ENCODE results near the gene FBXO42.
A peak's percentile ranks its signal among the peaks of the same experiment; 100 is the strongest.
"Not testable (repeated sequence)": the region's sequence is repeated elsewhere in the genome, so short reads cannot be mapped to it uniquely, and the experiment has no call there.

The FBXO42 gene

GRCh38 chr1:16218014-16218673 is 134.1 kb downstream of the FBXO42 start:
- DNase-seq (ENCODE audit: low read depth): no peak

- DNase-seq (ENCODE audit: low read depth): peak; percentile 80
Observed at GRCh38 chr1:16217061-16217785, 135.1 kb downstream of the FBXO42 start.

- DNase-seq (ENCODE audit: low read depth): no peak
Observed at GRCh38 chr1:16215882-16216753, 136.2 kb downstream of the FBXO42 start.

- DNase-seq (ENCODE audit: low read depth): not testable (repeated sequence)
Observed at GRCh38 chr1:16215240-16215639, 137.0 kb downstream of the FBXO42 start.

GRCh38 chr1:16213544-16213943 is 138.7 kb downstream of the FBXO42 start:
- DNase-seq (ENCODE audit: low read depth): not testable (repeated sequence)

GRCh38 chr1:16213013-16213412 is 139.3 kb downstream of the FBXO42 start:
- DNase-seq (ENCODE audit: low read depth): no peak

GRCh38 chr1:16212251-16212961 is 139.9 kb downstream of the FBXO42 start, which contains the start of gene ARHGEF19:
Gene ARHGEF19, minus strand, starts transcription at chr1:16212652. Its CDS starts 3,598 bp downstream, at chr1:16209054.
- no peak for DNase-seq (ENCODE audit: low read depth)

GRCh38 chr1:16211824-16212223 is 140.5 kb downstream of the FBXO42 start:
- DNase-seq (ENCODE audit: low read depth): no peak

- DNase-seq (ENCODE audit: low read depth): no peak
Observed at GRCh38 chr1:16210581-16210980, 141.7 kb downstream of the FBXO42 start.

GRCh38 chr1:16209847-16210407 is 142.4 kb downstream of the FBXO42 start:
- DNase-seq (ENCODE audit: low read depth): no peak

- DNase-seq (ENCODE audit: low read depth): no peak
Observed at GRCh38 chr1:16209132-16209846, 143.0 kb downstream of the FBXO42 start.

- DNase-seq (ENCODE audit: low read depth): no peak
Observed at GRCh38 chr1:16208270-16208987, 143.9 kb downstream of the FBXO42 start.

- DNase-seq (ENCODE audit: low read depth): no peak
Observed at GRCh38 chr1:16207318-16208269, 144.7 kb downstream of the FBXO42 start.

GRCh38 chr1:16206547-16207317 is 145.5 kb downstream of the FBXO42 start:
- DNase-seq (ENCODE audit: low read depth): peak; percentile 83

- DNase-seq (ENCODE audit: low read depth): no peak
Observed at GRCh38 chr1:16205891-16206546, 146.3 kb downstream of the FBXO42 start.

- DNase-seq (ENCODE audit: low read depth): no peak
Observed at GRCh38 chr1:16205334-16205671, 147.0 kb downstream of the FBXO42 start.

GRCh38 chr1:16204634-16205333 is 147.5 kb downstream of the FBXO42 start:
- no peak for DNase-seq (ENCODE audit: low read depth)

Measured in stimulated activated CD8-positive, alpha-beta memory T cell treated with anti-CD3 and anti-CD28 coated beads, Interleukin-12 subunit alpha, Interleukin-12 subunit beta, amount 100 ng/mL, for 4 hours (primary cell).